ENCODE measurements around the gene ALDH1A1.

- TF ChIP-seq, protein P1, sequence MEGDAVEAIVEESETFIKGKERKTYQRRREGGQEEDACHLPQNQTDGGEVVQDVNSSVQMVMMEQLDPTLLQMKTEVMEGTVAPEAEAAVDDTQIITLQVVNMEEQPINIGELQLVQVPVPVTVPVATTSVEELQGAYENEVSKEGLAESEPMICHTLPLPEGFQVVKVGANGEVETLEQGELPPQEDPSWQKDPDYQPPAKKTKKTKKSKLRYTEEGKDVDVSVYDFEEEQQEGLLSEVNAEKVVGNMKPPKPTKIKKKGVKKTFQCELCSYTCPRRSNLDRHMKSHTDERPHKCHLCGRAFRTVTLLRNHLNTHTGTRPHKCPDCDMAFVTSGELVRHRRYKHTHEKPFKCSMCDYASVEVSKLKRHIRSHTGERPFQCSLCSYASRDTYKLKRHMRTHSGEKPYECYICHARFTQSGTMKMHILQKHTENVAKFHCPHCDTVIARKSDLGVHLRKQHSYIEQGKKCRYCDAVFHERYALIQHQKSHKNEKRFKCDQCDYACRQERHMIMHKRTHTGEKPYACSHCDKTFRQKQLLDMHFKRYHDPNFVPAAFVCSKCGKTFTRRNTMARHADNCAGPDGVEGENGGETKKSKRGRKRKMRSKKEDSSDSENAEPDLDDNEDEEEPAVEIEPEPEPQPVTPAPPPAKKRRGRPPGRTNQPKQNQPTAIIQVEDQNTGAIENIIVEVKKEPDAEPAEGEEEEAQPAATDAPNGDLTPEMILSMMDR (IDR thresholded peaks at IDR 0.05 in 4 of 5, conservative IDR thresholded peaks at IDR 0.05 in 1 of 5) = no peak
- no peak for TF ChIP-seq POLR2A (IDR thresholded peaks at IDR 0.05)
These were observed 61.8 kb downstream of the ALDH1A1 start for GRCh38 chr9:72891043-72891442.
